ENCODE data around the gene F5.
A peak's percentile ranks its signal among the peaks of the same experiment; 100 is the strongest.

Gene F5

DNA sequence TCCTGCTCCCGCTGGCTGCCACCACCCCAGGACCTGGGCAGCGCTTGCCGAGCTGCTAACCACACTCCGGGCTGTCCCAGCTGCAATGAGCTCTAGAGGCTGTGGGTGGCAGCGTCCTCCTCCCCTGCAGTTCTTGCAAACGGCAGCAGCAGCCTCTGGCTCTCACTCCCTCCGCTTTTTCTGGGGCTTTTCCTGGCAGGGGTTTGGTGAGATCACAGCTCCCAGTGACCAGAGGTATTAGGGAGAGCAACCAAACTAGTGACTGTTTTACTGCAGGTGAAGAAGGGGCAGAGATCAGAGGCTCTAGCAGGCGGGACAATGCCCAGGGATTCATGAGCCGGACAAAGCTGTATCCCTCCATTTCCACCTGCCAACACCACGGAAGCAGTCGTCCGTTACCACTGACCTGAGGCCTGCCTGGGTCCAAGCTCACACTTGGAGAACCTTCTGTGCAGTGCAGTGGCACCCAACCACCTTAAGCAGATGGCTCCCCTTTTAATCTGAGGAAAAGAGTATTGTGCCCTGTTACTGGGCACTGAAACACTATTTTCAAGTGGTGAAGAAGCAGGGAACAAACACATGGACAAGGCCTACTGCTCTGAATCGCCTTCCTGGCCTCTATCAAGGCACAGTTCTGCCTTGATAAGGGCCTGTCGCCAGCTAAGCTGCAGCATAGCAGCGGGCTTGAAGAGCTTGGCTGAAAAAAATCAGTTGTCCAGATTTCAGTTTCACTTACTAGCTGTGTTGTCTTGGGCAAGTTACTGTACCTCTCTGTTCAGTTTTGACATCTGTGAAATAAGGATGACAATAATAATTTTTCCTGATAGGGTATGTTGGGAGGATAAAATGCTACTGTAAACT is at the start of gene F5:
TSS of gene F5 (minus strand) at position 87 of the 861 bp plus-strand sequence. CDS start 95 bp downstream, outside the sequence.
- DNase-seq = peak; percentile 75 to 80

- DNase-seq = no peak
Observed at GRCh38 chr1:169634877-169635276, 48.6 kb upstream of the F5 start.

DNA sequence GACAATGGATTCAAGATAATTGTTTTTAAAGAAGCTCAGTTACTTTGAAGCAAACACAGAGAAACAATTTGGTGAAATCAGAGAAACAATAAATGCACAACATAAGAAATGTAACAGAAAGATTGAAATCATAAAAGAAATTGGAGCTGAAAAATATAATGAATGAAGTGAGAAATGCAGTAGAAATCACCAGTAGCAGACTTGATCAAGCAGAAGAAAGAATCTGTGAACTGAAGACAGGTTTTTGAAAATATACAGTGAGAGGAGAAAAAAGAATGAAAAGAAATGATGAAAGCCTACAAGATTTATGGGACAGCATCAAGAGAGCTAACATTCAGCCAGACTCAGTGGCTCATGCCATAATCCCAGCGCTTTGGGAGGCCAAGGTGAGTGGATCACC is 47.9 kb upstream of the F5 start:
- no peak for DNase-seq

- DNase-seq = no peak
Observed at GRCh38 chr1:169631249-169631648, 45.0 kb upstream of the F5 start.

- no peak for DNase-seq
Observed at GRCh38 chr1:169630006-169630405, 43.7 kb upstream of the F5 start, which contains the start of gene SELP. SELP (minus strand) TSS chr1:169630124; CDS start chr1:169630074, 50 bp downstream.

DNA sequence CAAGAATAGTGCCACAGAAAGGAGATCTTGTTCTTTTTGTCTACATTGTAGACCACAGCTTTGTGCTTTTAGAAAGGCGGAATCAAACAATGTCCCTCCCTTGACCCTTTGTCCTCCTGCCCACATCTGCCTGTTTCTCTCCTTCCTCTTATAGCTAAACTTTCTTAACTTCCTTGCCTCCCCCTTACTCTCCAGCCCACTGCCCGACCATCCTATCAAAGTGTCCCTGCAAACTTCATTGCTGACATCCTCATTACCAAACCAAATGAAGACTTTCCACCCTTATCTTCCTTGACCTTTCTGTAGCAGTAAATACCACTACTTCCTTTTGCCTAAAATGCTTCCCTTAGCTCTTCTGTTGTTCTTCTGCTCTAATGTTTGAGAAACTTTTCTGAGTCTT is 38.6 kb upstream of the F5 start:
- DNase-seq = no peak

GRCh38 chr1:169624122-169624521 is 37.8 kb upstream of the F5 start:
- DNase-seq = no peak

DNA sequence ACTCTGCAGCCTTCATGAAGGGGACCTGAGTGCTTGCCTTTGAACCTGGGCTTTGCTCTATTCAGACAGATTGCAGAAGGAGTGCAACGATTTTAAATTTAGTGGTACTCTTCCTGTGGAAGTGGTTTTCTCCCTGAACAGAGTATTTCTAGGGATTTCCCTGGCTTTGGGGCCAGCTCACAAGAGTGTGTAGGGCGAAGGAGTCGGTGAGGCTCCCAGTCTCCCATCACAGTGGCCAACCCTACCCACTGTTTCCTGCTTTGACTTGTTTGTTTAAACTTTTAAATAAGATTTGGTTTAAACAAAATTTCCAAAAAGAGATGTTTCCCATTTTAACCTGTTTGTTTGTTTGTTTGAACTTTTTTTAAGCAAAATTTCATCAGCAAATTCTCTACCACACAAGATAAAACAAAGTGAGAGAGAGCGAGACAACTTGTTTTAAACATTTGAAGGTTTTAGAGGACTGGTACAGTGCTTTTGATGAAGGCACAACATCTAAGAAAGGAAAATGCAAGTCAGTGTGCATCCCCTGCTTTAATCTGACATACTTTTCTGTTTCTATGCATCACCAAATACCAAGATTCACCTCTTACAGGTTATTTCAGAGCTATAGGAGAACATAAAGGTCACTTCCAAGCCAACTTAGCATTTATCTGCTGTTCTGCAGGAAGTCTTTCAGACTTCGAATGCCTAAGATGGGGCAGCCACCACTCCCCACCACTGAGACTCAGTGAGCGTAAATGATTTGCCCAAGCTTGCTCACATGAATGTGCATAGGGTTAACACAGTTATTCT is 37.0 kb upstream of the F5 start:
- no peak for DNase-seq

DNA sequence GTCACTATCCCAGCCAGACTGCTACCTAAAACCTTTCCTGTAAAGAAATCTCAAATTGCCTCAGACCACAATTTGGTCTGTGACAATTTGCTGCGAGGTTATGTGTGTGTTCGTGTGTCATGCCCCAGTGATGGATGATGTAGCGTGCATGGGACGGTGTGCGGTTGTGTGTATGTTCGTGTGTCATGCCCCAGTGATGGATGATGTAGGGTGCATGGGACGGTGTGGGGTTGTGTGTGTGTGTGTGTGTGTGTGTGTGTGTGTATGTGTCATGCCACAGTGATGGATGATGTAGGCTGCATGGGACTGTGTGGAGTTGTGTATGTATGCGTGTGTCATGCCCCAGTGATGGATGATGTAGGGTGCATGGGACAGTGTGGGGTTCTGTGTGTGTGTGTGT is 34.3 kb upstream of the F5 start:
- no peak for DNase-seq

DNA sequence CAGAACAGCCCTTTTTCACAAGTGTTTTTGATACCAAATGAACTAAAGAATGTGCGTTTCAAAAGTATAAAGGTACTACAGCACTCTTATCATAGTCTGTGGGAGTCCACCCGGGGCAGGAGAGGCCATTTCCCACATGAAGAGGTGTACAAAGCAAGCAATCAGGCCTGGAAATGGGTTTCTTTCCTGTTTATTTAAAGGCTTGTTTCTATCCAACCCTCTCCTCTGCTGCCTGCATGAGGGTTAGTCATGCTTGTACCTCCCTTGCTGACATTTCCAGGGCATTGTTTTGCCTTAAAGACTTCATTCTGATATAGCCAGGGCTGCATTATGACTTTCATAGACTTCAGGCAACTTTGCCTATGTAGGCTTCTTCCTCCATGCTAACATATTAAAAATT is 32.1 kb upstream of the F5 start:
- DNase-seq = no peak

DNA sequence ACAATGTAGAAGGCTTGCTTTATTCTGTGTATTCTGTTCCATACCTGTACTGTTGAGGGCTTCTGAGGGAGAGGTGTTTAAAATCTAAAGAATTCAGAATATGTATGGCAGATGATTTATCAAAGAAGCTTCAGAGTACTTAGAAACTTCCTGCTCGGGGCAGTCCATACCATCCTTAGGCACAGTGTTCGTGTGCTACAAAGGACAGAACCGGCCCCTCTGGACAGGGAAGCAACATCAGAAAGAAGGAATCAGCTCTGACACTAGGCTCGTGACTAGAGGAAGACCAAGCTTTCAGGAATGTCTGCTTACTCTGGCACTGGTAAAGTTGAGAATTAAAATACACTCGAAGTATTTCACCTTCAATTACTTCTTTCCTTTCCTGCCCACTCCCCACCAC is 29.5 kb upstream of the F5 start:
- no peak for DNase-seq

DNA sequence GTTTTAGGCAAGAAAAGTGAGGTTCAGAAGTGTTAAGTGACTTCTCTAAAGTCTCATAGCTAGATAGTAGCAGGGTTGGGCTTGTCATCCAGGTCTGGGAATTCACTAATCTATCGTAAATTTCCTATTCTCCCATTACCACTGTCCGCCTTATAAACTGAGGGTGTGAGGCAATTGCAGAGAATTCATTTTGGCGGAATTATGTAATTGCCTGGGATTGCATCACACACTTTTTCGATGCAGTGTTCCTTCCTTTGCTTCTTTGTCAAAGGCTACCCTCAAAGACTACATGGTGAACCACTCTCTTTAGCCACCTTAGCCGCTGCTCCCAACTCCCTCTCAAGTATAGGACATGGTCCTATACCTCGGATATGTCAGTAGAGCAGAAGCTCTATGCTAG is 24.6 kb upstream of the F5 start:
- no peak for DNase-seq

DNA sequence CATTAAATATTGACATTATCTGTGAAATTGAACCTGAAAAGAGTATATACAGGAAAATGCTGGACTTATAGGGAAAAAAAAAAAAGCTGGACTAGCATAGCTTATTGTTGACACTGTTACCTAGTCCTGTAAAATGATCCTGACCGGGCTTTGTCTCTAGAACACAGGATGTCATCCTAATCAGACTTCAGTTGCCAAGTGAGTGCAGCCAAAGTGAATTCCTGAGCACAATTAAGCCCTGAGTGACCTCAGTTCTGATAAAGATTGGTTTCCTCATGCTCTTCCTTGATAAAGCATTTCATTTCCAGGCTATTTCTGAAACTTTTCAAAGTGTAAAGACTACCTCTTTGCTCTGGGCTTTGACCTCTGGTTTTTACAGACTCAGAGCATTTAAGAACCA is 23.8 kb upstream of the F5 start:
- DNase-seq = no peak

- DNase-seq = no peak
Observed at GRCh38 chr1:169608226-169608625, 21.9 kb upstream of the F5 start.

DNA sequence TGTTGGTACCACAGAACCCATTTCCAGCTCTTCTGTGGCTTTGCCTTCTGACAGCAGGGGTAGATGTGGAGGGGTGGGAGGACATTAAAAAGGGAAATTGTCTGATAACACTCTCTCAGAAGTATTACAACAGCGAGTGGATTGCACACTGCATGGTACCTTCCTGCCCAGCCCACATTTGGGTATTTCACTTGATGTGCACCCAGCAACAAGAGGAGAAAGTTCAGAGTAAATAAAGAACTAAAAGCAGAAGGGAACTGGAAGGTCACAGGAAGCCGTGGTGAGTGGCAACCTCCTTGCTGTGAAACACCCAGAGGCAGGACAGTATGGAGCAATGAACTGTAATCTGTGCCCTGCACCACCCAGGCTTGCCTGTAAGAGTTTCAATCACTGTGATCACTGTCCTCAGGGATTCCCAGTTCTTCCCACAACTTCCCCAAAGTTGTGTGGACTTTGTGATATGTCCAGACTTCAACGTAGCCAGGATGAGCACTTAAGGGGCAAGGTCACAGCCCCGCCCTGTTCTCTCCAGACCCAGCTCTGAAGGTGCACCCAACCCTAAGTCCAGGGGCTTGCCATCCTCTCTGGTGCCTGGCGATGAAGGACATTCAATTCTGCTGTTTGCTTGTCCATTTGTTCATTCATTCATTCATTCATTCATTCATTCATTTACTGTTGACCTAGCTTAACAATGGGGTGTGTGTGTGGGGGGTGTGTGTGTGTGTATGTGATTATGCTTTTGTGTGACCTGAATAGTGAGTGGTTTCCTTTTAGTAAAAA is 18.7 kb upstream of the F5 start:
- DNase-seq = peak in 1 of 2 experiments; percentile 24

DNA sequence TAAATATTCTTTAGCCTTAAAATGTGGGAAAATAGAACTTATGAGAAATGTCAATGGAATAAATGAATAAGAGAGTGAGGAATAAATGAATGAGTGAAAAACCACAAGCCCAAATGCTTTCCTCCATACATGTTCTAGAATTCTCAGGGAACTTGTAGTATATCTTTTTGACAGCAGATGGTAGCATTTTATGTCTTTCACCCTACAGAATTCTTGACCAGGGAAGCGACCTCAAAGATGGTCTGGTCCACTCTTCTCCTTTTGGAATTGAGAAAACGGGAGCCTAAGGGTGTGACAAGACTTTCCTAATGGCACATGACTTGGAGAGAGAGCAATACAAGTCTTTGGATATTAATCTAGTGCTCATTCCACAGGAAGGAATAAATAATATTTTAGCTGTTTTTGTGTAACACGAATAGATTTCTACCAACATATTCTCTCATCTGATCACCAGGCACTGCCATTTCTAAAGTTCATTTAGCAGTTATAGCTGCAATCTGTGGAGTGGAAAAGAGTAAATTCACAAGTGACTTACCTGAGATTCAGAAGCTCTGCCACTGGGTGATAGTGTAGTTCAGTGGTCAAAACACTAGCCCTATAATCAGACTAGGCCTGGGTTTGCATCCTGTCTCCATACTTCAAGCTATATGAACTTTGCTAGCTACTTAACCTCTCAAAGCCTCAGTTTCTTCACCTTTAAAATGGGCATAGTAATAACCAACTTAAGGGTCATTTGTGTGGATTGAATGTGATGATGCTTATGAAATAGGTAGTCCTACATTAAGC is 15.0 kb upstream of the F5 start:
- no peak for DNase-seq

GRCh38 chr1:169595764-169596711 is 9.8 kb upstream of the F5 start:
- DNase-seq = no peak

GRCh38 chr1:169594391-169594790 is 8.1 kb upstream of the F5 start:
- no peak for DNase-seq

- no peak for DNase-seq
Observed at GRCh38 chr1:169590932-169591331, 4.7 kb upstream of the F5 start.

GRCh38 chr1:169588785-169589485 is 2.7 kb upstream of the F5 start:
- DNase-seq = no peak

DNA sequence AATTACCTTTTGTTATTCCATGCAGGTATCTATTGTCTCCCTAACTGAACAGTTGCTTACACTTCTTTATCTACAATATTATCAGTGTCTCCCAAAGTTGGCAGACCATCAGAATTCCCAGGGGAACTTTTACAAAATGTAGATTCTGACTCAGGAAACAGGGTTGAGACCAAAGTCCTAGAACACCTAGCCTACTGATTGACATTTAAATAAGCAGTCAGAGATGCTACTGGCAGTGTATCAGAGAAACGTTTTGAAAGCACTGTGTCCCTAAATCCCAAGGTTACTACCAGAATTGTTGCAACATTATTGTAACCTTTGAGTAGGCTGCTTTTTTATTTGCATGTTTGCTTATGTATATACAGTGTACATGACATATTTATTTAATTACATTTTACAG is 1.8 kb upstream of the F5 start:
- DNase-seq = no peak
